Stimulated activated CD4-positive, alpha-beta T cell treated with anti-CD3 and anti-CD28 coated beads, Interleukin-4, amount 100 ng/mL, for 48 hours (primary cell): ENCODE data around the gene SGCA.
A peak's percentile ranks its signal among the peaks of the same experiment; 100 is the strongest.

ENCODE experiments used
- DNase-seq, 2 donors: peaks; one replicate each; pipeline ENCODE4 v3.0.0-alpha.2; 2020; ENCODE audit warnings: low read depth in 2 of 2

The SGCA gene

GRCh38 chr17:50167371-50167770 lies 1.6 kb downstream of the SGCA start:
- no peak for DNase-seq

DNA sequence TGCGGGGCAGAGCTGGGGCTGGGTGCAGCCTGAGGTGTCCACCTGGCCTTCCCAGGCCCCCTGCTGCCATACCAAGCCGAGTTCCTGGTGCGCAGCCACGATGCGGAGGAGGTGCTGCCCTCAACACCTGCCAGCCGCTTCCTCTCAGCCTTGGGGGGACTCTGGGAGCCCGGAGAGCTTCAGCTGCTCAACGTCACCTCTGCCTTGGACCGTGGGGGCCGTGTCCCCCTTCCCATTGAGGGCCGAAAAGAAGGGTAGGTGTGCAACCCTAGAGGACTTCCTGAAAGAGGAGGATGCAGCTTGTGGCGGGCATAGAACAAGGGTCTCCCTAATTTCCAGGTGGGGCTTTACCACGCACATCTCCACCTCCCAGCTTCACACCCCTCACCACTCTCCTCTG lies 2.5 kb downstream of the SGCA start:
- DNase-seq: no peak

GRCh38 chr17:50169121-50169764 lies 3.4 kb downstream of the SGCA start:
- peak in 1 of 2 donors; percentile 33 for DNase-seq

- no peak for DNase-seq
Observed at GRCh38 chr17:50169881-50170459, 4.2 kb downstream of the SGCA start.

GRCh38 chr17:50170662-50171370 lies 5.0 kb downstream of the SGCA start:
- no peak for DNase-seq

DNA sequence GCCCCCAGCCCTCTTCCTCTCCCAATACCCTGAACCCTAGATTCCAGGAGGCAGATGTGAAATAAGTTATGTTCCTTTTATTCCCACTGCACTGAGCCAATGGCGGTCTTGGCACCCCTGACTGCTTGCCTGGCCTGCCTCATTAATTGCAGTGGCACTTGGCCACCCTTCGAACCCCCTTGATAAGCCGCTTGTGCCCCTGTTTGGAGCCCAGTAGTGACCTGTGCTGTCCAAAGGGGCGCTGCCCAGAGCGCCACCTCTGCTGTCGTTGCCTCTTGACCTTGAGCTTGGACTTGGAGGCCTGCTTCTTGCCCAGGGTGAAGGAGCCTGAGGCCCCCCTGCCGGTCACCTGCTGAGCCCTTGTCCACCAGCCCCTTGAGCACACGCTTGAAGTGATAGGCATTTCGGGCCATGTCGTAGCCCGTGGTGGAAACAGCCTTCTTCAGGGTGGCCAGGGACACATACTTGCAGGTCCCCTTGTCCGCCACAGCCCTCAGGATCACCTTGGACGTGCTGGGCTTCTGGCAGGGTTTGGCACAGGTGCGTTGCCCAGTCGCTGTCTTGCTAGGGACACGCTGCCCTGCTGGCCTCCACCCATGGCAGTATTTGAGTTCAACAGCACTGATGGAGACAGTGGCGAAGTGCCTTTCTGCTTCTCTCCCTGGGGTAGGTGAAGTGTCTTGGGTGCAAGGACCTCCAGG lies 5.7 kb downstream of the SGCA start:
- no peak for DNase-seq

- no peak for DNase-seq
Observed at GRCh38 chr17:50172130-50172529, 6.3 kb downstream of the SGCA start.

GRCh38 chr17:50172936-50173334 lies 7.1 kb downstream of the SGCA start:
- no peak for DNase-seq

DNA sequence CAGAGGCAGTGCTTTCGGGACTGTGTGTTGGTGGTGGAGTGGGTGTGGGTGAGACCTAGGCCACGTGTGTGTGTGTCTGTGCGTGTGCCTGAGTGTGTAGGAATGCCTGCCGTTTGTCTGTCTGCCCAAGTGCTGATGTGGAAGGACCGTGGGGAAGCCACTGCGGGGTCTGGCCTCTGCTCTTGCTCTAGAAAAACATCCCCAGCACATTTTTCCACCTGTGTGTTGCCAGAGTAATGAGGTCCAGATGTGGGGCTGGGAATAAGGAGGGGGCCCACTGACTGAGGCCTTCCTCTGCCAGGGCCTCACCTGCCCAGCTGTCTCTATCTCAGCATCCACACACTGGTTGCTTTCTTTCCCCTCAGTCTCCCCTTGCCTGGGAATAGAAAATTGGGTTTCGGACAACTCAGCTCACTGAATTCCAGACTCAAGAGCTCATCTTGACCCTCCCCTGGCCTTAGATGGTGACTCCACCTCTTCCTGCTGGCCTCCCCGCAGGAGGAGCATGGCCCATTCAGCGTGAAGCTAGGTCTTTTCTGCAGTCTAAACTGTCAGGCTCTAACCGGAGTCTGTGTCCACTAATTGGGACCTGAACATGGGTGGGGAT lies 7.6 kb downstream of the SGCA start:
- no peak for DNase-seq

DNA sequence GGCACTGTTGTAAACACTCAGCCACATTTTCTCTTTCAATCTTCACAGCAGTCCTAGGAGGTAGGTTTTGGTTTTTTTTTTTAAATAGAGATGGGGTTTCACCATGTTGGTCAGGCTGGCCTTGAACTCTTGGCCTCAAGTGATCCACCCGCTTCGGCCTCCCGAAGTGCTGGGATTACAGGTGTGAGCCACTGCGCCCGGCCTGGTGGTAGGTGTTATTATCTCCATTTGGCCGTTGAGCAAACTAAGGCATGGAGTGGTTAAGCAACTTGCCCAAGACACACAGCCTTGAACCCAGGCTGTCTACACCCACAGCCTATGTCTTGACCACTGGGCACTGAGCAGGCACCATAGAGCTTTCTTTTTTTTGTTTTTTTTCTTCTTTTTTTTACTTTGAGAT lies 8.6 kb downstream of the SGCA start:
- no peak for DNase-seq

DNA sequence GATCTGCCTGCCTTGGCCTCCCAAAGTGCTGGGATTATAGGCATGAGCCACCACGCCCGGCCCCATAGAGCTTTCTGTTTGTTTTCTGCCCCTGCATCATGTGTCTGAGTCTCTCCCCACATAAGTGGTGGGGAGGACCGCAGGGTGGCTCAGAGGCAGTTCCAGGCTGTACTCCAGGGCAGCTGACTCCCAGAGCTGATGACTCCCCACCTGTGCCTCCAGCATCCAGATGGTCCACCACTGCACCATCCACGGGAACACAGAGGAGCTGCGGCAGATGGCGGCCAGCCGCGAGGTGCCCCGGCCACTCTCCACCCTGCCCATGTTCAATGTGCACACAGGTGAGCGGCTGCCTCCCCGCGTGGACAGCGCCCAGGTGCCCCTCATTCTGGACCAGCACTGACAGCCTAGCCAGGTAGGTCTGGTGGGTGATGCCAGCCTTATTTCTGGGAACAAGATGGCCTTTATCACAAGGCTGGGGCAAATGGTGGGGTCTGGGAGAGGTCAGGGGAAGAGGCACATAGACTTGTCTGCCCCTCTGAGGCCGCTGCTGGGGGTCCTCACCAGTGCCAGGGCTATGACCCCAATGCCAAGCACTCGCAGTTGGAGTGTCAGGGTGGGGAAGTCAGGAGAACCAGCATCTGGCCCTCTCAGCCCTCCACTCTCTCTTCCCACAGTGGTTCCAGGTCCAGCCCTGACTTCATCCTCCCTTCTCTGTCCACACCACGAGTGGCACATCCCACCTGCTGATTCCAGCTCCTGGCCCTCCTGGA lies 9.4 kb downstream of the SGCA start:
- DNase-seq: no peak

- no peak for DNase-seq
Observed at GRCh38 chr17:50176559-50177357, 11.0 kb downstream of the SGCA start.

- DNase-seq: no peak
Observed at GRCh38 chr17:50177476-50177875, 11.7 kb downstream of the SGCA start.

- DNase-seq: peak in 1 of 2 donors; percentile 50
Observed at GRCh38 chr17:50177983-50178834, 12.4 kb downstream of the SGCA start.

- DNase-seq: no peak
Observed at GRCh38 chr17:50180111-50180510, 14.3 kb downstream of the SGCA start.

DNA sequence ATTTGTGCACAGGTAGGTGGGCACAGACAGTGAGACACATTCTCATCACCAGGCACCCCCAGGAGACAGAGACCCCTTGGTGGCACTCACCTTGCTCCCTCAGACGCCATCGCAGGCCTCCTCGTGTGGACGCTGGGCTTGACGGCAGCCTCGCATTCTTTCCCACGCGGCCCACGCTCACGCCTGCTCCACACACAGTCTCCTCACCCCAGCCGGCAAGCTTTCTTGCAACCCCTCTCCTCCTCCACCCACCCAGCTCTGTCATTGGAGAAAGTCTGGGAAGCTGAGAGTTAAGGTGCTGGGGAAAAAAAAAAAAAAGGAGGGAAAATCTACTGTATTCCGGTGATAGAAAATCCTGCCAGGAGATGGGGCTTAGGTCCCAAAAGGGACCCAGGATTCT lies 14.8 kb downstream of the SGCA start:
- DNase-seq: no peak

DNA sequence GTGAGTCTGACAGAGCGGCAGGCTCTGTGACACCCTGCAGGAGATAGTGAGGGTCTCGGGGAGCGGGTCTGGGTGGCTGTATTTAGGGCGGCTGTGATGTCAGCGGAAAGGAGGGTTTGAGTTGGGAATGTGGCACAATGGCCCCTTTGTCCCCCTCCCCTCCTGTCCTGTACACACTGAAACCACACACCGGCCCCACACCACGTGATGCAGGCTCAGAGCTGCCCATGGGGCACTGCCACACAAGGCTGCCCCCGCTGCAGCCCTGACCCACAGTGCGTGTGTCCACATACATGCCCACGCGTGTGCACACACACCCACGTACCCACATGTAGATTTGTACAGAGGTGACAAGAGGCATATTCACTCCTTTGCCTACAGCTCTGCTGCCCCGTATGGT lies 15.3 kb downstream of the SGCA start:
- no peak for DNase-seq

- no peak for DNase-seq
Observed at GRCh38 chr17:50181591-50182560, 16.1 kb downstream of the SGCA start.
